Vagina (tissue), 2 donors: ENCODE measurements around the gene NEK11.

ENCODE experiments used
- POLR2A ChIP-seq, 2 donors: fragments of 450-650 bp; IDR thresholded peaks; one replicate each; pipeline ENCODE4 v1.6.1; 2017; ENCODE audit warnings: antibody characterized with exemption in 2 of 2, mild to moderate bottlenecking in 2 of 2, moderate library complexity in 2 of 2
- TF ChIP-seq, protein P1 (sequence below), 3 experiments: fragments of 450-650 bp in 2 of 3; fragments of 200-600 bp in 1 of 3; sonication (generic) in 1 of 3; IDR thresholded peaks; one replicate each; pipeline ENCODE4 v1.5.1; 2017 to 2019; ENCODE audit warnings: antibody characterized with exemption in 3 of 3, mild to moderate bottlenecking in 2 of 3, moderate library complexity in 2 of 3

GRCh38 chr3:131233900-131234668, 207.4 kb downstream of the NEK11 start:
- no peak for TF ChIP-seq POLR2A (IDR thresholded peaks at IDR 0.05)
- TF ChIP-seq, protein P1, sequence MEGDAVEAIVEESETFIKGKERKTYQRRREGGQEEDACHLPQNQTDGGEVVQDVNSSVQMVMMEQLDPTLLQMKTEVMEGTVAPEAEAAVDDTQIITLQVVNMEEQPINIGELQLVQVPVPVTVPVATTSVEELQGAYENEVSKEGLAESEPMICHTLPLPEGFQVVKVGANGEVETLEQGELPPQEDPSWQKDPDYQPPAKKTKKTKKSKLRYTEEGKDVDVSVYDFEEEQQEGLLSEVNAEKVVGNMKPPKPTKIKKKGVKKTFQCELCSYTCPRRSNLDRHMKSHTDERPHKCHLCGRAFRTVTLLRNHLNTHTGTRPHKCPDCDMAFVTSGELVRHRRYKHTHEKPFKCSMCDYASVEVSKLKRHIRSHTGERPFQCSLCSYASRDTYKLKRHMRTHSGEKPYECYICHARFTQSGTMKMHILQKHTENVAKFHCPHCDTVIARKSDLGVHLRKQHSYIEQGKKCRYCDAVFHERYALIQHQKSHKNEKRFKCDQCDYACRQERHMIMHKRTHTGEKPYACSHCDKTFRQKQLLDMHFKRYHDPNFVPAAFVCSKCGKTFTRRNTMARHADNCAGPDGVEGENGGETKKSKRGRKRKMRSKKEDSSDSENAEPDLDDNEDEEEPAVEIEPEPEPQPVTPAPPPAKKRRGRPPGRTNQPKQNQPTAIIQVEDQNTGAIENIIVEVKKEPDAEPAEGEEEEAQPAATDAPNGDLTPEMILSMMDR (IDR thresholded peaks at IDR 0.05) = no peak
